Ammon's horn (tissue), 1 donor: ENCODE data around the gene RABL6.
"Not testable (repeated sequence)": the region's sequence is repeated elsewhere in the genome, so short reads cannot be mapped to it uniquely, and the experiment has no call there.

Source experiments
- DNase-seq: peaks from one replicate; pipeline ENCODE4 v3.0.0-alpha.2; 2016; ENCODE audit warnings: low spot score

The RABL6 gene

DNA sequence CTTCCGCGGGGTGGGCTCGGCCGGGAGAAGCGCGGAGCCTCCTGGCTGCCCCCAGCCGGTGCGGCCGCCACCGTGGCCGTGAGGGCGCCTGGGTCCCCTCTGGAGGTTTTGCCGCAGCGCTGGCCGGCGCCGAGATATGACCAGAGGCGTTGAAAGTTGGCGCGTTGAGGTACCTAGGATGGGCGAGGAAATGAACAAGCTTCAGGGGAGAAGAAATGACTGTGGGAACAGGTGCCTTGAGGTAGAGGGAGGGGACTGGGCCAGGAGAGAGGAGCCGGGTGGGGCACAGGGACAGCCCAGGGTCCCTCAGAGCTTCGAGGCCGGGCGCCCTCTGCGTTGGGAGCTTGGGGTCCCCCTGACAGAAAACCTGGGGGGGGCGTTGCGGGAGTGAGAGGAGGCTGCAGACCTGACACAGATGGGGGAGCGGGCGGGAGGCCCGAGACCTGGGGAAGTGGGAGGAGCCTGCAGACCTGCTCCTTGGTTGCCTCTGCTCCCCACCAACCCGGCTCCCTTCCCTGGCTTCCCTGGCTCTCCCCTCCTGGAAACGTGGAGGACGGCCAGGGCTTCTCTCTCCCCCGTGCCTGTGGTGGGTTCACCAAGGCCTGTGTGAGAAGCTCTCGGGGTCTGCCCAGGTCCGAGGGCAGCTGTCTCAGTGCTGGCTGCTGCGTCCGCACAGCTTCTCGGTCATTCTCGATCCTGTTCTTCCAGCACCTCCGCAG is 14.2 kb downstream of the RABL6 start:
- DNase-seq: no peak

DNA sequence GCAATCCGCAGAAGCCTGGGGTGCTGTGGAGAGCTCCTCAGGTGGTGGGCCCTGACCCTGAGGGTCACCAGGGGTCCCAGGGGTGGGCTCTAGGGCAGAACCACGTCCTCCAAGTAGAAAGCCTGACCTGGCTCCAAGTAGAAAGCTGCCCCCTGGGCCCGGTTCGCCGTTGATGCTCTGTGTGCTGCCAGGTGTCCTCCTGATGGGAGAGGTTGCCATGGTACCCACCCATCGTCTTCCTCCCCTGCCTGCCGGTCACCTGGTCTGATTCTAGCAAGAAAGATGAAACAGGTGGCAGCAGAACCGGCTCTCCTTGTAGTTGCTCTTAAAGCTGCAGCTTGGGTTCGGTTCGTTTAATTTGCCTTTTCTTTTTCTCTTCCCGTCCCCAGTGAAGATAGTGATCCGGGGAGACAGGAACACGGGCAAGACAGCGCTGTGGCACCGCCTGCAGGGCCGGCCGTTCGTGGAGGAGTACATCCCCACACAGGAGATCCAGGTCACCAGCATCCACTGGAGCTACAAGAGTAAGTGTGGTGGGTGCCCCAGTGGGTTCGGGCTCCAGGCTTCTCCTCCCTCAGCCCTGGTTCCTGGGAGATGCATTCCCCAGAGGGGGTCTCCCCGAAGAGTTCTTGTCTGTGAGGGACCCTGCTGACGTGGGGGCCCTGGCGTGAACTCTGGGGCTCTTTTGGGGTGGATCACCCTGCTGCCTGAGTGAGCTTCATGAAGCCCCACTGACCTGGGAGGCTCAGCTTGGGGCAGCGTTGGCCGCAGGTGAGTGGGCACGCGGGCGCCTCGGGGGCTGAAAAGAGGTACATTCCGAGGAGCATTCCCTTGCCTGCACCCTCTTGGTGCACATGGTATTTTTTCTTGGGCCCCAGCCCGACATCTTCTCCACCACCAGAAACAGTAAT is 15.6 kb downstream of the RABL6 start:
- no peak for DNase-seq

DNA sequence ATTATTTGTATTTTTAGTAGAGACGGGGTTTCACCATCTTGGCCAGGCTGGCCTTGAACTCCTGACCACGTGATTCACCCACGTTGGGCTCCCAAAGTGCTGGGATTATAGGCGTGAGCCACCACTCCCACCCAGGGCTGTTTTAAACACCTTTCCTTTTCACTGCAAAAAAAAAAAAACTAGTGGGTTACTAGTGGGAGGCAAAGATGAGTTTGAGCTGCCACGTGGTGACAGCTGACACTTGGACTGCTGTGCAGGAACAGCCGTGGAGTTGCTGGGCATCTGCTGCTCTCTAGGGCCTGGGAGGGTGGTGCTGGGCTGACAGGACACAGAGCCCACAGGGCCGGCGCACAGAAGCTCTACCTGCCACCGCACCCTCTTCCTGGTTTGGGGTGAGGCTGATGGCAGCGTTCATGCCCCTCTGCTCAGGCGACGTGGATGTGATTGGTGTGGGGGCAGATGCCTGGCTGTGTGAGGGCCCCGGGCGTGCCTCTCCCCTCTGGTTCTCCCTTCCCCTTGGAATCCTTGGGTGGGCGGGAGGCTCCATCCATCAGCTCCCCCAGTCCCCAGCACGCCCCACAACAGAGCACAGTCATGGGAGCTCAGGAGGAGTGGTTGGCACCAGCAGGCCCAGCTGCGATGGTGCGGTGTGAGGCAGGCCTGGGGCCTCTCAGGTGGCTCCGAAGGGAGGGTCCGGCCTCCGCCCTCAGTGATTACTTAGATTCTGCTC is 16.9 kb downstream of the RABL6 start:
- DNase-seq: no peak

DNA sequence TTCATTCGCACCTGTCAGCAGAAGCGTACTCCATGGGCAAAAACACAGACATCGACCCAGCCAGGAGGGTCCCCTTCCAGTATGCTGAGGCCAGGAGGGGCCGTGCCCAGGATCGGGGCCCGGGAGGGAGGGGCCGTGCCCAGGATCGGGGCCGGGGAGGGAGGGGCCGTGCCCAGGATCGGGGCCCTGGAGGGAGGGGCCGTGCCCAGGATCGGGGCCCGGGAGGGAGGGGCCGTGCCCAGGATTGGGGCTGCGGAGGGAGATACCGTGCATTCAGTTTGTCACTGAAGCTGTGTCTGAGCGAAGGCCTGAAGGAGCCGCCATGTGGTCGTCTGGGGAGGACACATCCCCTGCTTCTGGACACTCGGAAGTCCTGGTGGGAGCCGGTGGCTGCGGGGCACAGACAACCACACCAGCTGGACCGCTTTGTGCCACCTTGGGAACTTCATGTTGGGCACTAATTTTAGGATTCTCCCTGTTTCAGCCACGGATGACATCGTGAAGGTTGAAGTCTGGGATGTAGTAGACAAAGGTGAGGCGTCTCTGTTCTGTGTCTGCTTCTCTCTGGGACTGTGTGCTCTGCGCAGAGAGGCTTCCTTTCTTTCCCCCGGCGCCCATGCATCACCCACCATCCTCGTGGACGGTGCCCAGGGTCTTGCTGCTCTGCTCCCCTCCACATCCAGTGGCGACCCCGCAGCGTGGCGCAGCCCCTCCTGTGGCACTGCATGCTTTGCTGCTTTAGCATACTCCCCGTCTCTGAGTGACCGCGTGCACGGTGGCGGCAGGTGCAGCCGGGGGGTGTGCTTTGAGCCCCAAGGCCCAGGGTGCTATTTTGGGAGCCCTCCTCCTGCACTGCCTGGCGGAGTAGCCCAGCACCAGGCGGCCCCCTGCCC is 17.8 kb downstream of the RABL6 start:
- DNase-seq: no peak

DNA sequence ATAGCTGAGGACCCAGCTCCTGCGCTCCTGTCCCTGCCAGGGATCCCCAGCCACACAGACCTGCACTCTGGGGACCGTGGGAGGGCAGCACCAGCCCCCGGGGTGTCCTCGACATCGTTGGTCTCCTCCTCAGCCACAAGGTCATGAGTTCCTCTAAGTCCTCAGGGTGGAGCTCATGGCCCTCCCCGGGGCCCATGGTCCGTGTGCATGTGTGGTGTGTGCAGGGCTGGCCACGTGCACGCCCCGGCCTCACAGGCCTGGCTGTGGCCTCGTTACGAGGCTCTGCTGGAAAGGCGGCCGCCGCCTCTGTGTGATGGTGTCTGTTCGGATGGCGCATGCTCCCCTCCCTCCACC is 18.4 kb downstream of the RABL6 start:
- no peak for DNase-seq

DNA sequence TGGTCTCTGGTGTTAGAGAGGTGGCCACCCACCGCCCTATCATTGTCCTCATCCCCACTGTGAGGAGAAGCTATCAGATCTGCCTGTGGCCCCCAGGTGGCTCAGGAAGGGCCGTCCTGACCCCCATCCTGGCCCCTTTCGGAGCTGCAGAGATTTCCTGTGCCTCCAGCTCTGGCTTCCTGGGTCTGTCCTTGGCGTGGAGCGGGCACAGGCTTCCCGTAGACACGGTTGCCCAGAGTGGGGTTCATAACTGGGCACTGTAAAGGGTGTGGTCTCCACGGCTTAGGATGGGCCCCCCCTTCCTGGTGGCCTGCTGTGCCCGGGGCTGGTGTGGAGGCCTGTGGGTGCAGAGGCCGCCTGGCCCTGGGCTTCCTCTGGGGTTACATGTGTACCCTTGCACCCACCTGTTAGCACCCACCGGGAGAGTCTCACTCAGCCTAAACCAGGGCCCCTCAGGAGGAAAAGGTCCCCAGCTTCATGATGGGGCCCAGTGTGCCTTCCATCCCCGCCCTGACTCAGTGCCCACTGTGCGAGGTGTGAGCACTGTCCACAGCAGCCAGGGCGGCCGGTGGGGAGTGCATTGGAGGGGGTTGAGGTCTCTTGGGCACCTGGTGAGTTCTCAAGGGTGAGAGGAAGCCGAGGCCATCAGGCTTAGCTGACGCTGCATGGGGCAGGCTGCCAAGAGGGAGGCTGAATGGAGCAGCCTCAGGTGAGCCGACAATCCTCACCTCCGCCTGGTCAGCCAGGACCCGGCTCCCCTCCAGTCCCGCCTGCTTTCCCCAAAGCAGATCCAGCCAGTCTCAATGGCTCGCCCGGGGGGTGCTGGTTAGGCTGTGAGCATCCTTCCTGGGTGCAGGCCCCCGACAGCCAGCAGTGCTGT is 19.2 kb downstream of the RABL6 start:
- DNase-seq: no peak

DNA sequence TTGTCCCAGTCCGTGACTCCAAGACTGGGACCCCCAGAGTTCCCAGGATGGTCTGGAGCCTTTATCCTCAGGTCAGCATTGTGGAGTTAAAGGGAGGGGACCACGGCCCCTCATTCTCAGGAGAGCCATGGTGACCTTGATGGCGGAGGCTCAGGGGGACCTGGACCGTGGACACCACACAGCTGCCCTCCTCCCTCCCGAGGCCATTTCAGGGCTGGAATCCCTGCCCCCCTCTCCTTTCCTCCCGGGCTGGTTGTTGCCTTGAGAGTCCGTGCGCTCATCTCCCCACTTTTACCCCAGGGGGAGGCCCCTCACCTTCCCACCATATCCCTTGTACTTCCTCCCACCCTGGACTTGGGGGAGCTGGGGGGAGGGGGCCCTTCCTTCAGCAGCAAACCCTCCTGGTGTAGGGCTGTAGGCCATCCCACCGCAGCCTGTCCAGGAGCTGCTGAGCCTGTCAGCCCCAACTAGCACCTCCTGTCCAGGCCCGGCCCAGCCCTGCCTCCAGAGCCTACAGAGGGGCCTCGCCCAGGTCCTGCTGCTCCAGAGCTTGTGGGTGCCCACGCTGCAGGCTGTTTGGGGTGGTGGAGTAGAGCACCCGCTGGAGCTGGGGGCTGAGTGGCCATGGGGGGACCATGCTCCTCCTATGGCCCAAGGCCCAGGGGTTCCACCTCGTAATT is 20.2 kb downstream of the RABL6 start:
- DNase-seq: no peak

DNA sequence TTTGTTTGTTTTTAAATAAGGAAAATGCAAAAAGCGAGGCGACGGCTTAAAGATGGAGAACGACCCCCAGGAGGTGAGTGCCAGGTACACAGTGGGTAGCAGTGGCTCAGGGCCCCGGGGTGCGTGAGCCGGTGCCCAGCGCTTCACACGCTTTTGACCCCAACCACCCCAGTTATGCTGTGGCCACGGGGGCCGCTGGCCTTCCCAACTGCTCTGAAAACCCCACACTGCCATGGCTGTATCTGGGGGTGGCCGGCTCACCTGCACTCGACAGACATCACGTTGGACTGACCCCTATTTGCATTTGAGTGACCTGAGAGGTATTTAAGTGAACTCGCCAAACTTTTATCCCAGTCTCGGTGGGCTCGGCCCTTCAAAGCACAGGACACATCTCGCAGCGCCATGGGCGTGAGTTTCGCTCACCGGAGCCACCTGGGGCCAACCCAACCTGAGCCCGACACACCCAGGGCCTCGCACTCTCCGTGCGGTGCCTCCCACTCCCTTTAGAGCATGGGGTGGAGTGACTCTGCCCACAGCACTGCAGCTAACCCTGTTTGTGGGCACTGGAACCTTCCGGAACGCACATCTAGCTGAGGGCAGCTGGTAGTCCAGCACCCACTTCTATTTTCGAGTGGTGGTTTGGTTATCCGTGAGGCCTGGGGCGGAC is 20.9 kb downstream of the RABL6 start:
- DNase-seq: no peak

DNA sequence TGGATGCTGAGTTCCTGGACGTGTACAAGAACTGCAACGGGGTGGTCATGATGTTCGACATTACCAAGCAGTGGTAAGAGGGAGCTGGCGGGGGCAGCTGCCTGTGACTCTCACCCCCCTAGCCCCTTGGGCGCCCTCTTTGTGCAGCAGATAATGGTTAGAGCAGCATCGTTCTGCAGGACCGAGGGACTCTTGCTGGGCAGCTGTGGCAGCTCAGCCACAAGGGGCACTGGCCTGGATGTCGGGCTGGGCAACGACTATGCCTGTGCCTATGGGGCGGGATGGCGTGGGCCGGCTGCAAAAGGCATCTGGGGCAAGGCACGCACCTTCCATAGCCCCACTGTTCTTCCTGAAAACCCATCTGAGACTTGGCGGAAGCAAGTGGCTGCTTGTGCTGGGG is 21.7 kb downstream of the RABL6 start:
- DNase-seq: no peak

DNA sequence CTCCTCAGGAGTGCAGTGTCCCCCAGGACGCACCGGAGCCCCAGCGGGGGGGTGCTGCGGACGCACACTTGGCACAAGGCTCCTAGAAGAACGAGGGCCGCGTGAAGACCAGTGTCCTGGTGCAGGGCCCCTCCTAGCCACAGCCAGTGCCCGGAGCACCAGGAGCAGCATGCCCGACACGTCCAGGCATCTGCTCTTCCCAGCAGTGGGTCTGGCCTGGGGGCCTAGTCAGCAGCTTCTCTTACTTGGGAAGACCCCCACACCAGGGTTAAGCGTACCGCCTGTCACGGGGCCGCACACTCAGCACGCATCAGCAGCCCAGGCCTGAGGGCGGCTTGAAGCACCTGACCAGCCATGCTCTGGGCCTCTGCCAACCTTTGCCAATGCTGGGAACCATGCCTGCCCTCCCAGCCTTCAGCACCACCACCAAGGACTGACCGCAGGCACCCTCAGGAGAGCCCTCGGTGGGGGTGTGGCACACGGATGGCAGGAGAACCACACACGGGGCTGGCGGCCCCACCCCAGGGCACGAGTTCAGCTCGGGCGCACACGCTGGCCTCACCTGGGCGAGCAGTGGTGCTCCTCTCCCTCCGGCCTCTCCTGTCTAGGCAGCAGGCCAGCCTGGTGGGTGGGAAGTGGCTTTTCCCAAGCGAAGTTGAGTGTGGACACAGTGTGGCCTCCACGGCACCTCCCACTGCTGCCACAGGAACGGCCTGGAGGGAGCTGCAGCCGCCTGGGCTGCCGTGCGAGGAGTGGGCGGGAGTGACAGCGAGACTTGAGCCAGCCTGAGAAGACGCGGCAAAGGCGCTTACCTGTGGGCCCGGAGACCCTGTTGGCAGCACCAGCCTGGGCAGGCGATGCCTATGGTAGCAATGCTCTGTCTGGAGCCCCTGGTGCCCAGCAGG is 22.5 kb downstream of the RABL6 start:
- DNase-seq: no peak

DNA sequence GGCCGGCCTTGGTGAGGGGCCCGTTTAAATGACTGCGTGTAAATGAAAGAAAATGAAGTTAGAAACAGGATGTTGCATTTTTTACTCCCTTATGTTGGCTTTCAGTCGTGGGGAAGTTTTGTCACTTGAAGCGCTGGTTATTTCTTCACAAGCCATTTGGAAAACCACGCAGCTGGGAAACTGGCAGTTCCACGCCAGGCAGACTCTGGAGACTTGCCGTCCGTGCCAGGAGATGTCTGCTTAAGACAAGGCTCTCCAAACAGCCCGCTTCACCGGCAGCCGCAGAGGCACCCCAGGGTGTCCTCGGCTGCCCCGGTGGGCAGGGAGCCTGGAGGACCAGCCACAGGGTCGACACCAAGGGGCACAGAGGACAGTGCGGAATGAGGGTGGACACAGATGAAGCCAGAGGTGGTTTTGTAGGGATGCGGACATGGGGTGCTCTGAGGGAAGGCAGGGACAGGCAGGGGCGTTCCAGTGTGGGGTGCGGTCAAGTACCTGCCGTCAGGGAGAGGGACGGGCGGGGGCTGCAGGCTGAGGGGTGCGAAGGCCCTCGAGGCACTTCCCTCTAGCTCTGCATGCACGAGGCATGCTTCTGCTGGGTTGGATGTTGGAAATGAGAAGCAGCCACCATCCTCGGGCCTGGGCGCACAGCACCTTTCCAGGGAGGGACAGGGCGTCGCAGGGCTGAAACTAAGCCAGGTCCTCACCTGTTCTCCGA is 23.4 kb downstream of the RABL6 start:
- DNase-seq: no peak

DNA sequence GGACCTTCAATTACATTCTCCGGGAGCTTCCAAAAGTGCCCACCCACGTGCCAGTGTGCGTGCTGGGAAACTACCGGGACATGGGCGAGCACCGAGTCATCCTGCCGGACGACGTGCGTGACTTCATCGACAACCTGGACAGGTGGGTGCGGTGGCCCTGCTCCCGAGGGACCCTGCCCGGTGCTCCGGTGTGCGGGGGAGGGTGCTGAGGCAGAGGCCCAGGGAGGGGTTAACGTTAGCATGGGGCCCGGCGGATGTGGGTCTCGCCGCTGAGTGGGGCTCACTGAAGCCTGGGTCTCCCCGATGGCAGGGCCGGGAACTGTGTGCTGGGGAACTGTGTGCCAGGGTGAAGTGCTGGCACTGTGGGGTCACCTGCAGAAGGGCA is 24.0 kb downstream of the RABL6 start:
- no peak for DNase-seq

DNA sequence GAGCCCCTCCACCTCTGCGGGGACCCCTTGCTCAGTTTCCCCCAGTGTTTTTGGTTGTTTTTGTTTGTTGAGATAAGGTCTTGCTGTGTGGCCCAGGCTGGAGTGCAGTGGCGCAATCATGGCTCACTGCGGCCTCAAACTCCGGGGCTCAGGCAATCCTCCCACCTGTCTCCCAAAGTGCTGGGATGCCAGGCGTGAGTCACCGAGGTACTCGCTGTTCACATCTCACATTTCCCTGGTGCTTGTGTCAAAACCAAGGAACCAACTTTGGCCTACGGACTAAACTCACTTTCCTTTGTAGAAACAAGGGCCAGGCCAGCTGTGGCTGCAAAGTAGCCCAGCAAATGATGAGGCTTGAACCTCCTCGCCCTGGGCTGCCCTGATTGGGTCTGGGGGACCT is 24.8 kb downstream of the RABL6 start:
- DNase-seq: no peak

DNA sequence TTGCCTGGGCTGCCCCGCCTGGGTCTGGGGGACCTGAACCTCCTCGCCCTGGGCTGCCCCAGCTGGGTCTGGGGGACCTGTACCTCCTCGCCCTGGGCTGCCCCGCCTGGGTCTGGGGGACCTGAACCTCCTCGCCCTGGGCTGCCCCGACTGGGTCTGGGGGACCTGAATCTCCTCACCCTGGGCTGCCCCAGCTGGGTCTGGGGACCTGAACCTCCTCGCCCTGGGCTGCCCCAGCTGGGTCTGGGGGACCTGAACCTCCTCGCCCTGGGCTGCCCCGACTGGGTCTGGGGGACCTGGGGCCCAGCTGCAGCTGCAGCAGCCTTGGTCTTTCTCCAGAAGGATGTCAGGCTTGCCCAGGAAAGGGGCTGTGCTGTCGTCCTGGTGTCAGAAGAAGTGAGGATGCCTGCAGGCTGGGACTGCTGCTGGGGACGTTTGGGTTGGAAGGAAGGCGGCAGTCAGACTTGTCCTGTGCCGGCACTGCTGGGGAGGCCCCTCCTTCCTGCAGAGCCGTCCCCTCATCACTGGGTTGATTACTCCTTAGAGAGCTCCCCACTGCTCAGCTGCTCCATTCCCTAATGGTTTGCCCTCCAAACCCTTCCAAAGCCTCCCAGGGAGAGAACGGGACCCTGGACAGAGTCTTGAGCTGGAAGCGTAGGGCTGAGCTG is 25.8 kb downstream of the RABL6 start:
- not testable (repeated sequence) for DNase-seq

DNA sequence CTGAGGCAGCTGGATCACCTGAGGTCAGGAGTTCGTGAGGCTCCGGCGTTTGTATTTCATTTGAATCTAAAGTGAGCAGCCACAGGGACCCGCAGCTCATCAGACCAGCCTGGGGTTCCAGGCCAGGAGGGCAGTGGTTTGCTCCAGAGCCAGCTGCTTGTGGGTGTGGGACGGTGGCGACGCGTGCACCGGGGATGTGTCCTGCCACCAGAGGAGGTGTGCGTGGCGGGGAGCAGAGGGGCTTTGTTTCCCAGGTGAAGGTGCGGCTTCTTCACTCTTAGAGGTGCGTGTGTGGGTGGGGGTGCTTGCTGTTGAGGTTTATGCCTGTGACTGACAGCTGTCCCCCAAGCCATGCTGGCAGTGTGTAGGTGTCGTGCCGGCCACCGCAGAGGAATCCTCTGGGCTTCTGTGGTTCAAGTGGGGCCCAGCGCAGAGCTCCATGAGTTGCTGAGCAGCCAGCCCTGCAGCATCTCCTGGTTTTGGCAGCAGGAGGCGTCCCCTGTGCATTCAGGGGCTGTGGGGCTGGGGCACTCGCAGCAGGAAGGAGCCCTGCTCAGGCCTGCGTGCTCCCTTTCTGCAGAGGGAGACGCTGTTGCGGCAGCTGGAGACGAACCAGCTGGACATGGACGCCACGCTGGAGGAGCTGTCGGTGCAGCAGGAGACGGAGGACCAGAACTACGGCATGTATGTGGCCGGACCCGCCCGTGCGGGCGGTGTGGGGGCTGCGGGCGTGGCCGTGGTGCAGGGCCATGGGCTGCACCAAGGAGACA is 27.6 kb downstream of the RABL6 start:
- no peak for DNase-seq
